ENCODE data around the gene AKT2. TPM values are rescaled to one million over a fixed set of nuclear protein-coding genes. Genes with fewer than 3 reads are reported as not detected.

Gene AKT2
- total and polyA plus RNA-seq, 2 of the 8 experiments (the other 6 are each of a cell fraction or from before 2014, with no cell fraction given): 151 to 183 TPM

- TF ChIP-seq RFX5 (IDR thresholded peaks at IDR 0.05; ENCODE audit: borderline replicate concordance, low read depth, low read length) (no peak), ATF3 (IDR thresholded peaks at IDR 0.05; ENCODE audit: insufficient read depth, low read depth, low read length) (no peak), CTCF (IDR thresholded peaks at IDR 0.05; ENCODE audit: control extremely low read depth in 1 of 3, insufficient read depth in 1 of 3, low read depth in 1 of 3, low read length in 3 of 3) (no peak)
Measured at GRCh38 chr19:40213882-40214570, 71.1 kb downstream of the AKT2 start (continued).

Data from H1 (cell line).